PC-9 (cell line): ENCODE measurements around the gene ABCA4. TPM values are rescaled to one million over a fixed set of nuclear protein-coding genes. Genes with fewer than 3 reads are reported as not detected.
"Not testable (repeated sequence)": the region's sequence is repeated elsewhere in the genome, so short reads cannot be mapped to it uniquely, and the experiment has no call there.

Experiments used
- BruUV-seq: library from RNA; stranded (reverse); fragments of 400-500 nt; replicated peaks from 2 replicates; lab custom pipeline; 2021; lab: Mats Ljungman, UMichigan
- CTCF ChIA-PET: fragments of 300-600 bp; sonication (Branson Sonifier 250); formaldehyde crosslinking; loops from one replicate; lab custom pipeline; 2022; ENCODE audit warnings: antibody characterized with exemption; lab: Charles Lee
- POLR2A ChIA-PET: fragments of 300-600 bp; sonication (Branson Sonifier 250); formaldehyde crosslinking; loops from one replicate; lab custom pipeline; 2022; ENCODE audit warnings: antibody characterized with exemption; ENCODE audit not compliant: unreplicated experiment; lab: Charles Lee
- DNase-seq, 2 experiments: peaks; one replicate each; pipeline versions ENCODE4 v3.0.0 to v3.0.0-alpha.2; 2015 to 2022; ENCODE audit warnings: mixed read lengths in 1 of 2
- H2AFZ ChIP-seq: fragments of 200-600 bp; sonication (generic); 2 replicates; pipeline ENCODE4 v1.8.1; 2017; ENCODE audit warnings: antibody characterized with exemption
- H3F3A ChIP-seq: fragments of 200-600 bp; sonication (generic); 2 replicates; pipeline ENCODE4 v1.8.1; 2017; ENCODE audit warnings: antibody characterized with exemption, mild to moderate bottlenecking, low read depth; ENCODE audit not compliant: insufficient read depth
- H3K27ac ChIP-seq: fragments of 200-600 bp; sonication (generic); 2 replicates; pipeline ENCODE4 v1.6.1; 2016; ENCODE audit warnings: mixed run types
- H3K27me3 ChIP-seq: fragments of 200-600 bp; sonication (generic); 2 replicates; pipeline ENCODE4 v1.6.1; 2016; ENCODE audit warnings: low read depth, mixed run types; ENCODE audit not compliant: insufficient read depth
- H3K36me3 ChIP-seq: fragments of 200-600 bp; sonication (generic); 2 replicates; pipeline ENCODE4 v1.6.1; 2016; ENCODE audit warnings: low read depth, mixed run types
- H3K4me1 ChIP-seq: fragments of 200-600 bp; sonication (generic); replicated peaks from 2 replicates; pipeline ENCODE4 v1.6.1; 2016; ENCODE audit warnings: mixed run types; ENCODE audit not compliant: insufficient read depth
- H3K4me2 ChIP-seq: fragments of 200-600 bp; sonication (generic); 2 replicates; pipeline ENCODE4 v1.6.1; 2017; ENCODE audit warnings: mixed run types
- H3K4me3 ChIP-seq: fragments of 200-600 bp; sonication (generic); 2 replicates; pipeline ENCODE4 v1.6.1; 2016; ENCODE audit warnings: mixed run types
- H3K79me2 ChIP-seq: fragments of 200-600 bp; sonication (generic); 2 replicates; pipeline ENCODE4 v1.6.1; 2017; ENCODE audit warnings: low read depth, mixed run types
- H3K9me2 ChIP-seq: fragments of 200-600 bp; sonication (generic); 2 replicates; pipeline ENCODE4 v1.8.1; 2017; ENCODE audit warnings: mild to moderate bottlenecking; ENCODE audit not compliant: insufficient read depth
- H3K9me3 ChIP-seq: fragments of 200-600 bp; sonication (generic); 2 replicates; pipeline ENCODE4 v1.8.1; 2016; ENCODE audit warnings: low read depth; ENCODE audit not compliant: insufficient read depth
- H4K20me1 ChIP-seq: fragments of 200-600 bp; sonication (generic); 2 replicates; pipeline ENCODE4 v1.8.1; 2017; ENCODE audit not compliant: insufficient read depth
- CTCF ChIP-seq: fragments of 200-600 bp; sonication (generic); conservative IDR thresholded peaks from 2 replicates; pipeline ENCODE4 v1.6.1; 2017; ENCODE audit warnings: mixed run types, antibody characterized with exemption, mild to moderate bottlenecking, moderate library complexity
- EZH2 ChIP-seq: fragments of 200-600 bp; sonication (generic); IDR thresholded peaks from 2 replicates; pipeline ENCODE4 v1.8.0; 2017; ENCODE audit warnings: antibody characterized with exemption, low read depth
- intact Hi-C: fragments of 100-400 bp; cut with micrococcal nuclease; formaldehyde crosslinking; loops from one replicate; pipeline ENCODE4 v1.10.0; 2022; ENCODE audit not compliant: unreplicated experiment
- total RNA-seq: library from RNA; stranded (reverse); gene quantifications from 2 replicates; pipeline ENCODE4 v1.2.3, GENCODE V29; 2021

Gene ABCA4
- total RNA-seq, 1 experiment from 2014 or later, result 20.8 TPM

- H3K4me2 ChIP-seq, H4K20me1 ChIP-seq, H3K27ac ChIP-seq, H3K4me1 ChIP-seq, POLR2A ChIA-PET, CTCF ChIA-PET, H2AFZ ChIP-seq, H3K4me3 ChIP-seq, H3K27me3 ChIP-seq, H3K79me2 ChIP-seq, H3K9me3 ChIP-seq, H3K9me2 ChIP-seq, BruUV-seq, H3K36me3 ChIP-seq: not testable (repeated sequence)
- peak in 1 of 2 experiments; percentile 53 for DNase-seq
- H3F3A ChIP-seq, result peaks cover 39% of the 10 kb centered on the region
- intact Hi-C loops, result loop anchor here (5.0 kb wide), 2 partner anchors 61 to 96 kb away; no protein-coding TSS in a partner anchor
Measured at GRCh38 chr1:94163249-94163648, 42.3 kb upstream of the ABCA4 start.

- Histone ChIP-seq H3K9me2 (no peaks in the 10 kb centered on the region), H3K27me3 (no peaks in the 10 kb centered on the region), H3K9me3 (no peaks in the 10 kb centered on the region; the same call in 1 of the 2 replicates), H3K27ac (no peak overlapping the region), H3K36me3 (no peaks in the 10 kb centered on the region), H2AFZ (no peak overlapping the region), H4K20me1 (no peaks in the 10 kb centered on the region), H3K4me3 (no peak overlapping the region), H3F3A (peaks cover 15% of the 10 kb centered on the region), H3K79me2 (no peaks in the 10 kb centered on the region), H3K4me1 (no peaks in the 10 kb centered on the region), H3K4me2 (no peak overlapping the region)
- ChIA-PET CTCF (no interaction called here), POLR2A (no interaction called here)
- TF ChIP-seq CTCF, result no peak
- TF ChIP-seq EZH2, result no peak
- intact Hi-C loops, result loop anchor here (5.0 kb wide), 2 partner anchors 59 to 94 kb away; no protein-coding TSS in a partner anchor
- no TSS peak for BruUV-seq
- DNase-seq, result peak in 1 of 2 experiments; percentile 61
Measured at GRCh38 chr1:94160811-94161210, 39.9 kb upstream of the ABCA4 start.

- peaks cover 9% of the 10 kb centered on the region; the same call in 1 of the 2 replicates for H3F3A ChIP-seq
- no peak overlapping the region for H3K27ac ChIP-seq
- ChIA-PET CTCF (no interaction called here), POLR2A (no interaction called here)
- intact Hi-C loops, result no loop called here
- no peaks in the 10 kb centered on the region; the same call in 1 of the 2 replicates for H3K9me3 ChIP-seq
- no peak for DNase-seq
- H4K20me1 ChIP-seq, result no peaks in the 10 kb centered on the region
- H2AFZ ChIP-seq, result no peak overlapping the region
- H3K36me3 ChIP-seq, result no peaks in the 10 kb centered on the region
- no peaks in the 10 kb centered on the region for H3K79me2 ChIP-seq
- H3K4me2 ChIP-seq, result no peak overlapping the region
- H3K27me3 ChIP-seq, result no peaks in the 10 kb centered on the region
- H3K4me3 ChIP-seq, result no peak overlapping the region
- peaks cover 5% of the 10 kb centered on the region; the same call in 1 of the 2 replicates for H3K9me2 ChIP-seq
- no TSS peak for BruUV-seq
- no peaks in the 10 kb centered on the region for H3K4me1 ChIP-seq
- TF ChIP-seq CTCF, result no peak
- TF ChIP-seq EZH2, result no peak
Measured at GRCh38 chr1:94156096-94156625, 35.2 kb upstream of the ABCA4 start.

- Histone ChIP-seq H3K4me2 (no peak overlapping the region), H2AFZ (no peak overlapping the region), H3K27me3 (no peaks in the 10 kb centered on the region), H3K4me1 (no peaks in the 10 kb centered on the region), H4K20me1 (no peaks in the 10 kb centered on the region), H3K36me3 (no peaks in the 10 kb centered on the region), H3K27ac (no peak overlapping the region), H3K9me2 (peaks cover 8% of the 10 kb centered on the region), H3F3A (0 out of 2 replicates have a peak, but pooled peaks cover 7% of the 10 kb centered on the region), H3K9me3 (no peaks in the 10 kb centered on the region; the same call in 1 of the 2 replicates), H3K79me2 (no peaks in the 10 kb centered on the region), H3K4me3 (no peak overlapping the region)
- CTCF ChIA-PET, result no interaction called here
- DNase-seq, result no peak
- BruUV-seq, result no TSS peak
- POLR2A ChIA-PET, result no interaction called here
- intact Hi-C loops, result no loop called here
- TF ChIP-seq CTCF, result no peak
- TF ChIP-seq EZH2, result no peak
Measured at GRCh38 chr1:94154989-94155388, 34.0 kb upstream of the ABCA4 start.
